Brain microvascular endothelial cell (primary cell): ENCODE data around the gene CCDC107.

Experiments used
- DNase-seq: peaks from one replicate; pipeline ENCODE4 v3.0.0-alpha.2; 2020
- H3K27ac ChIP-seq: fragments of 250-450 bp; sonication (Bioruptor Pico); 2 replicates; pipeline ENCODE4 v1.5.1; 2020; ENCODE audit warnings: mild to moderate bottlenecking, moderate library complexity
- H3K27me3 ChIP-seq: fragments of 250-450 bp; sonication (Bioruptor Pico); replicated peaks from 2 replicates; pipeline ENCODE4 v1.5.1; 2020; ENCODE audit warnings: mild to moderate bottlenecking
- H3K36me3 ChIP-seq: fragments of 250-450 bp; sonication (Bioruptor Pico); replicated peaks from 2 replicates; pipeline ENCODE4 v1.5.1; 2020; ENCODE audit warnings: mild to moderate bottlenecking
- H3K4me3 ChIP-seq: 2 replicates; pipeline ENCODE4 v1.5.1; 2011; ENCODE audit warnings: low read depth, mild to moderate bottlenecking, control low read depth, low read length, moderate library complexity
- in situ Hi-C: cut with HindIII; loops from 2 replicates; pipeline ENCODE4 v1.10.0; 2017; ENCODE audit warnings: low sequenced_read_pairs, low pct_ligation_motif_present
- TF ChIP-seq, protein P1 (sequence below): IDR thresholded peaks from 2 replicates; pipeline ENCODE4 v1.5.1; 2011; ENCODE audit warnings: low read depth, mild to moderate bottlenecking, moderate library complexity, low read length, control low read depth, inconsistent platforms; ENCODE audit errors: missing control alignments

Gene CCDC107

DNA sequence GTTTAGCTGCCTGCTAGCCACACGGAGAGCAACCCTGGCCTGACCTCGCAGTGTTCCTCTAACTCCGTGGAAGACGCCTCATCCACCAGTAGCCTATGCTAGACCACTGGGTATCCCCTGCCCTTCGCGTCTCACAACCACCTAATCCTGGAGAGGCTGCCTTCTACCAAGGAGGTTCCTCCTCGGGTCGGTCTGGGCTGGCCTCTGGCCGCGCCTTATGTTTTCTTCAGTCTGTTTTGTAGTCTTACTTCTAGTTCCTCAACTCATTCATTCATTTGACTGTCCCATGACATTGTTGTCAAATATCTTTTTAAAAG is 33.2 kb downstream of the CCDC107 start:
- H3K4me3 ChIP-seq: peak overlapping the region; percentile 90
- in situ Hi-C loops: no loop called here
- DNase-seq: no peak
- TF ChIP-seq, protein P1, sequence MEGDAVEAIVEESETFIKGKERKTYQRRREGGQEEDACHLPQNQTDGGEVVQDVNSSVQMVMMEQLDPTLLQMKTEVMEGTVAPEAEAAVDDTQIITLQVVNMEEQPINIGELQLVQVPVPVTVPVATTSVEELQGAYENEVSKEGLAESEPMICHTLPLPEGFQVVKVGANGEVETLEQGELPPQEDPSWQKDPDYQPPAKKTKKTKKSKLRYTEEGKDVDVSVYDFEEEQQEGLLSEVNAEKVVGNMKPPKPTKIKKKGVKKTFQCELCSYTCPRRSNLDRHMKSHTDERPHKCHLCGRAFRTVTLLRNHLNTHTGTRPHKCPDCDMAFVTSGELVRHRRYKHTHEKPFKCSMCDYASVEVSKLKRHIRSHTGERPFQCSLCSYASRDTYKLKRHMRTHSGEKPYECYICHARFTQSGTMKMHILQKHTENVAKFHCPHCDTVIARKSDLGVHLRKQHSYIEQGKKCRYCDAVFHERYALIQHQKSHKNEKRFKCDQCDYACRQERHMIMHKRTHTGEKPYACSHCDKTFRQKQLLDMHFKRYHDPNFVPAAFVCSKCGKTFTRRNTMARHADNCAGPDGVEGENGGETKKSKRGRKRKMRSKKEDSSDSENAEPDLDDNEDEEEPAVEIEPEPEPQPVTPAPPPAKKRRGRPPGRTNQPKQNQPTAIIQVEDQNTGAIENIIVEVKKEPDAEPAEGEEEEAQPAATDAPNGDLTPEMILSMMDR: no peak
- peak overlapping the region; percentile 79 for H3K27ac ChIP-seq
- no peaks in the 10 kb centered on the region for H3K27me3 ChIP-seq
- H3K36me3 ChIP-seq: peaks cover 33% of the 10 kb centered on the region

DNA sequence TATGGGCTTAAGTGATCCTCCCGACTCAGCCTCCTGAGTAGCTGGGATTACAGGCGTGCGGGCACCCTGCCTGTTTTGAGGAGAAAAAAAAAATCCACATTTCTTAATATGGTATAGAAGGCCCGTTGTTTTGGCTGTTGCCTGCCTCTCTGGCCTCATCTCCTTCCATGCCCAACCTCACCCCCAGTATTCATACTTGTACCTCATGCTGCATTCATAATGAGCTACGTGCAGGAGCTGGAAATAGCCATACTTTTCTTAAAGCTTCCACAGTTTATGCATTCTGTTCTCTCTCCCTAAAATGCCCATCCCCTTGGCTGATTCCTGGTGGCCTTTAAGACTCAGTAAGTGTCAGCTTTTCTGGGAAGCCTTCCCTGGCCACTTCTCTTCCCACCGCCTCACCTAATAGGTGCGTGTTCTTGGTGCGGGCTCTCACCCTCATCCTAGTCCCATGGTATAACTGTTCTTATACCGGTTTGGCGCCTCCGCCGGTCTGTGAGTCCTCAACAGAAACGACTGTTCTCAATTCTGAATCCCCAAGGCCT is 33.7 kb downstream of the CCDC107 start:
- H3K27me3 ChIP-seq: no peaks in the 10 kb centered on the region
- in situ Hi-C loops: no loop called here
- no peak overlapping the region for H3K4me3 ChIP-seq
- H3K27ac ChIP-seq: peak overlapping the region; percentile 79
- TF ChIP-seq, protein P1: no peak
- no peak for DNase-seq
- H3K36me3 ChIP-seq: peaks cover 36% of the 10 kb centered on the region

DNA sequence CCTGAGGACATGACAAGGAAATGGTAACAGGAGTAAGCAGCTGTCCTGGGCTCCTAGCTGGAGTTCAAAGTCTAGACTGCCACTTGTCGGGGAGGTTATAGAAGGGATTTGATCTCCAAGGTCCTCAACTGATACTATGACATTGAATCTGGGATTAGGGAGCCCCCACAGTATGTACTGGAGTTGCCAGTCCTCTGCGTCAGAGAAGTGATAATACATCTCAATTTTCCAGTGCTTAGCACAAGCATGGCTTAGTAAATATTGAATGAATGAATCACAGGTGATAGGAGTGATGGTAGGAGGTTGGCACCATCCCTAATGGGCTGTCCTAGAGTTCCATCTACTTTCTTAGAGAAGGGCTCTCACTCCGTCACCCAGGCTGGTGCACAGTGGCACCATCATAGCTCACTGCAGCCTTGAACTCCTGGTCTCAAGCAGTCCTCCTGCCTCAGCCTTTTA is 37.9 kb downstream of the CCDC107 start:
- peaks cover 58% of the 10 kb centered on the region for H3K36me3 ChIP-seq
- in situ Hi-C loops: no loop called here
- TF ChIP-seq, protein P1: no peak

DNA sequence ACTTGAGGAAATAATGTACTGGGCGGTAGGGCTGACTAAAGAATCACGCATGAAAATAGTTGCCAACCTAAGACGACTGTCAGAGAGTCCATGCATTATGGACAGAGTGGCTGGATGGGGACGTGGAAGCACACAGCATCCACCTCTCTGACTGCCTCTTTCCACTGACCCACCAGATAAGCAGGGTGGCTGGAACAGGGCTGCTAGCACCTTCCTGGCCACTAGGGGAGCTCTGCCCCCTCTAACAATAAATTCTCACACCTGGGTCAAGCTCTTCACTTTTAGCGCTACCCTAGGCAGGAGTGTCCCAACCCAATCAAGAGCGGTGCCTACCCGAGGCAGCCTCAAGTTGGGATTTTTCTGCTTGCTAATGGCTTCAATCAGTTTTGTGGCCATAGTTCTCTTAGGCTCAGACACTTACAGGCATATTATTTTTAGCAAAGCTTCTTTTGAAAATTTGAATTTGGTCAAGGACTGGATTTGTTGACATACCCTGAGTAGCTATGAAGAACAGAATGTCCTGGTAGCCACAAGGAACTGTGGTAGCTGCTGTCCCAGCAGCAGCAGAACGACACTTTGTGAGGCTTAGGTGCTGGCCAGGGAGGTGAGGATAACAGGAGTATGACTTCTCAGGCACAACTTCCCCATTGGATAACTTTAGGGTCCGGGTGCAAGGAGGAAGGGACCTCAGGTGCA is 38.6 kb downstream of the CCDC107 start:
- Histone ChIP-seq H3K36me3 (peaks cover 65% of the 10 kb centered on the region), H3K27ac (peak overlapping the region; percentile 20), H3K4me3 (no peak overlapping the region), H3K27me3 (no peaks in the 10 kb centered on the region)
- in situ Hi-C loops: no loop called here
- TF ChIP-seq, protein P1: peak; percentile 95
- no peak for DNase-seq

More for the DNA sequence above, 37.9 kb downstream of the CCDC107 start:
- Histone ChIP-seq H3K4me3 (no peak overlapping the region), H3K27ac (peak overlapping the region; percentile 20), H3K27me3 (no peaks in the 10 kb centered on the region)
- no peak for DNase-seq

DNA sequence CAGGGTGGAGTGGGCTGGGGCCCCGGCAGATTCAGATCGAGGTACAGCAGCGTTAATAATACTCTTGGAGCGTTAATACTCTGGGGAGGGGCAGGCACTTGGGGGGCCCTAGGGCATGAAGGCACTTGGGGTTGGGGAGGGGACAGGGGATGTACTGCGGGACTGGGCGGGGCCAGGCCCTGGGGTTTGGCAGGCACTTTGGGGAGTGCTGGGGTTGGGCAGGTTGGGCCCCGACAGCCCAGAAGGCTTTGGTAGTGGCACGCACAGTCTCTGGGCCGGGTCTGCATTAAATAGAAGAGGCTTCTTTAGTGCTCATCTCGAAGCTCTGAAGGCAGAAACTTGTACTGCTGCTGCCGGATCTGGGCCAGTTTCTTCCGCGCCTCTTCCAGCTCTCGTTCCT is 39.4 kb downstream of the CCDC107 start:
- Histone ChIP-seq H3K4me3 (no peak overlapping the region), H3K27ac (no peak overlapping the region), H3K27me3 (no peaks in the 10 kb centered on the region), H3K36me3 (peaks cover 73% of the 10 kb centered on the region)
- in situ Hi-C loops: no loop called here
- no peak for DNase-seq
- TF ChIP-seq, protein P1: no peak
